HEK293T (cell line): ENCODE data around the gene EPHA5.

ENCODE experiments used
- CTCF ChIA-PET: fragments of 350-600 bp; formaldehyde crosslinking; extraction: SDS; loops from one replicate; lab custom pipeline; 2021; ENCODE audit warnings: antibody characterized with exemption, inconsistent platforms; lab: Yijun Ruan, JAX
- POLR2A ChIA-PET: fragments of 350-600 bp; formaldehyde crosslinking; extraction: SDS; loops from one replicate; lab custom pipeline; 2020; ENCODE audit warnings: antibody characterized with exemption, inconsistent platforms; lab: Yijun Ruan, JAX
- DNase-seq: peaks from one replicate; pipeline ENCODE4 v3.0.0; 2012; ENCODE audit warnings: mixed read lengths; ENCODE audit errors: extremely low spot score
- ARNT ChIP-seq: fragments of 450-650 bp; IDR thresholded peaks from 2 replicates; pipeline ENCODE4 v1.6.1; 2017; ENCODE audit warnings: mild to moderate bottlenecking
- BHLHE40 ChIP-seq: fragments of 450-650 bp; IDR thresholded peaks from 2 replicates; pipeline ENCODE4 v1.6.1; 2016; ENCODE audit warnings: mild to moderate bottlenecking, moderate library complexity, borderline replicate concordance
- CTBP1 ChIP-seq: fragments of 450-650 bp; IDR thresholded peaks from 2 replicates; pipeline ENCODE4 v1.6.1; 2016; ENCODE audit warnings: borderline replicate concordance
- ELF4 ChIP-seq: fragments of 450-650 bp; IDR thresholded peaks from 2 replicates; pipeline ENCODE4 v1.6.1; 2017; ENCODE audit warnings: antibody characterized with exemption
- FOXA1 ChIP-seq: fragments of 450-650 bp; IDR thresholded peaks from 2 replicates; pipeline ENCODE4 v1.6.1; 2016; ENCODE audit warnings: mild to moderate bottlenecking
- FOXK2 ChIP-seq: fragments of 450-650 bp; IDR thresholded peaks from 2 replicates; pipeline ENCODE4 v1.6.1; 2016; ENCODE audit warnings: mild to moderate bottlenecking
- FOXM1 ChIP-seq: fragments of 450-650 bp; IDR thresholded peaks from 2 replicates; pipeline ENCODE4 v1.6.1; 2017; ENCODE audit warnings: mild to moderate bottlenecking, borderline replicate concordance
- HDGF ChIP-seq: fragments of 450-650 bp; IDR thresholded peaks from 2 replicates; pipeline ENCODE4 v1.6.1; 2017; ENCODE audit warnings: antibody characterized with exemption, borderline replicate concordance
- L3MBTL2 ChIP-seq: fragments of 450-650 bp; conservative IDR thresholded peaks from 2 replicates; pipeline ENCODE4 v1.6.1; 2016; ENCODE audit warnings: mild to moderate bottlenecking
- LEF1 ChIP-seq: fragments of 450-650 bp; IDR thresholded peaks from 2 replicates; pipeline ENCODE4 v1.6.1; 2017; ENCODE audit warnings: mild to moderate bottlenecking, borderline replicate concordance
- NFRKB ChIP-seq: fragments of 450-650 bp; IDR thresholded peaks from 2 replicates; pipeline ENCODE4 v1.6.1; 2016; ENCODE audit warnings: mild to moderate bottlenecking, moderate library complexity
- PKNOX1 ChIP-seq: fragments of 450-650 bp; IDR thresholded peaks from 2 replicates; pipeline ENCODE4 v1.6.1; 2016
- SP1 ChIP-seq: fragments of 450-650 bp; IDR thresholded peaks from 2 replicates; pipeline ENCODE4 v1.6.1; 2017
- SUZ12 ChIP-seq: fragments of 450-650 bp; IDR thresholded peaks from 2 replicates; pipeline ENCODE4 v1.6.1; 2016; ENCODE audit warnings: mild to moderate bottlenecking
- TARDBP ChIP-seq: fragments of 450-650 bp; IDR thresholded peaks from 2 replicates; pipeline ENCODE4 v1.6.1; 2016
- ZNF384 ChIP-seq: fragments of 450-650 bp; IDR thresholded peaks from 2 replicates; pipeline ENCODE4 v1.6.1; 2016

The EPHA5 gene

GRCh38 chr4:65344278-65344825 lies 325.9 kb downstream of the EPHA5 start:
- no peak for DNase-seq
- ChIA-PET POLR2A (no interaction called here), CTCF (no interaction called here)
- TF ChIP-seq SUZ12 (no peak), PKNOX1 (0 out of 2 replicates have a peak, but pooled peaks have one; percentile 14)

GRCh38 chr4:65343342-65343741 lies 326.9 kb downstream of the EPHA5 start:
- POLR2A ChIA-PET, result no interaction called here
- CTCF ChIA-PET, result no interaction called here
- TF ChIP-seq NFRKB (no peak), FOXK2 (no peak), ZNF384 (no peak), HDGF (no peak), L3MBTL2 (no peak), LEF1 (no peak), BHLHE40 (no peak), SUZ12 (no peak), TARDBP (no peak), CTBP1 (no peak), ELF4 (no peak), PKNOX1 (no peak), ARNT (no peak), FOXM1 (no peak), SP1 (no peak)
- DNase-seq, result no peak

- DNase-seq, result no peak
- ChIA-PET CTCF (no interaction called here), POLR2A (no interaction called here)
- no peak for TF ChIP-seq L3MBTL2
- no peak for TF ChIP-seq NFRKB
- TF ChIP-seq SUZ12, result no peak
- no peak for TF ChIP-seq TARDBP
- TF ChIP-seq ELF4, result no peak
- no peak for TF ChIP-seq CTBP1
- TF ChIP-seq FOXK2, result no peak
- TF ChIP-seq BHLHE40, result no peak
- no peak for TF ChIP-seq SP1
Measured at GRCh38 chr4:65341557-65341956, 328.7 kb downstream of the EPHA5 start.

- ChIA-PET CTCF (no interaction called here), POLR2A (no interaction called here)
- TF ChIP-seq FOXA1 (no peak), FOXK2 (no peak), FOXM1 (no peak), SUZ12 (no peak), LEF1 (no peak), CTBP1 (no peak), ELF4 (no peak), SP1 (no peak), ARNT (no peak), ZNF384 (no peak), BHLHE40 (no peak), NFRKB (no peak), TARDBP (no peak), PKNOX1 (no peak), HDGF (no peak), L3MBTL2 (no peak)
- no peak for DNase-seq
Measured at GRCh38 chr4:65340382-65341109, 329.7 kb downstream of the EPHA5 start.

- ChIA-PET CTCF (no interaction called here), POLR2A (no interaction called here)
- DNase-seq, result no peak
- TF ChIP-seq HDGF (no peak), TARDBP (no peak), SP1 (no peak), SUZ12 (no peak), LEF1 (no peak), ZNF384 (no peak), L3MBTL2 (no peak), PKNOX1 (no peak), ELF4 (no peak), FOXK2 (no peak), FOXA1 (no peak), ARNT (no peak), CTBP1 (no peak), NFRKB (no peak), FOXM1 (no peak), BHLHE40 (no peak)
Measured at GRCh38 chr4:65337371-65337770, 332.9 kb downstream of the EPHA5 start.
